Measurements from ENCODE around the gene TRIOBP.

TRIOBP gene

DNA sequence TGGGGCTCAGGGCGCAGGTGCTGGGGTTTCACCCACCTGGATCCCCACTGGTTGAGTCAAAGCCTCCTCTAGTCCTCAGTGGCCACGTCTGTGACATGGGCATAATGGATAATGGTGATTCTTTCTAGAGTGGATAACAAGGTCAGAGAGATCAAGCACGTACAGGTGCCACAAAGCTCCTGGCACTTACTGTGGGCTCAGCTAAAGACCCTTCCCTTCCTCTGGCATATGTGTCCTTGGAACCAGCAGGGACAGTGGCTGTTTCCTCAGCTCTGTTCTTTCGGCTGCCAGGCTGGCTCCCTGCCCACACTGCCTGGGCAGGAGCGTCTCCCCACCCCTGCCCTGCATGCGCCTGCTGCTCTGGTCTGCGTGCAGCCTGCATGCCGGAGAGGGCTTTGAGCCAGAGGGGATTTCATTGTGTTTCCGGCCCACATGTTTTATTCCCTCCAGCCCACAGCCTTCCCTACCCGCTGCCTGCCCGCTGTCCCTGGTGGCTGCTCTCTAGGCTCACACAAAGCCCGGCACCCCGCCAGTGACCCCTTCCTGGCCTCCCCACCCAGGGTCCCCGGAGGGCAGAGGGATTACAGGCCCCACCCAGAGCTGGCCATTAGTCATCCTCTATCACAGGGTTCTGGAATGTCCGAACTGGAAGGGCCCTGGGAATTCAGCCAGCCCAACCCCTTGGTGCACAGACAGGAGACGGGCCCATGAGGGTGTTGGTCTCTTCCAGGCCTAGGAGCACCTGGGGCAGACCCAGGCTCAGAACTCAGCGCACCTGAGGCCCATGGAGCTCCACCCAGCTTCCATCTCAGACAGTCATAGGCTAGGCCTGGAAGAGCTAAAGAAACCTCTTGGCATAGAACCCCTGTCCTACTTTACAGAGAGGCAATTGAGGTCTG, 55.6 kb downstream of the TRIOBP start:
- DNase-seq: no peak

DNA sequence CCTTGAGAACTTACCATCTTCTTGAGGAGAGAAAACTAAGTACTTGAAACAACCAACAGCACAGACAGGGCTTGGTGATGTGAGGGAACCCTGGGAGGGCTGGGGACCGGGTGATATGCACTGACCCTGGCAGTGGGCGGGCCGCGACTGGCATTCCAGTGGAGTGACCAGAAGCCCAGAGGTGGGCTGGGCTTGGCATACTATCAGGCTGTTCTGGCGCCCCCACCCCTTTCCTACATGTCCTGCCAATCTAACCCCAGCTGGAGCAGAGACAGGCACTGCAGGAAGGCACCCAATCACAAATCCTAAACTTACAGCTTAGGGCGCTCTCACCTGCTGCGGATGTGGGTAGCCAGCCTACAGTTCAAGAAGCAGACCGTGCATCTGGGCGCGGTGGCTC, 56.9 kb downstream of the TRIOBP start:
- DNase-seq: no peak

DNA sequence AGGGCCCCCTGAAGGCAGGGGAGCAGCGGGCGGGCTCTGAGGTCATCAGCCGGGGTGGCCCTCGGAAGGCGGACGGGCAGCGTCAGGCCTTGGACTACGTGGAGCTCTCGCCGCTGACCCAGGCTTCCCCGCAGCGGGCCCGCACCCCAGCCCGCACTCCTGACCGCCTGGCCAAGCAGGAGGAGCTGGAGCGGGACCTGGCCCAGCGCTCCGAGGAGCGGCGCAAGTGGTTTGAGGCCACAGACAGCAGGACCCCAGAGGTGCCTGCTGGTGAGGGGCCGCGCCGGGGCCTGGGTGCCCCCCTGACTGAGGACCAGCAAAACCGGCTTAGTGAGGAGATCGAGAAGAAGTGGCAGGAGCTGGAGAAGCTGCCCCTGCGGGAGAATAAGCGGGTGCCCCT, 60.8 kb downstream of the TRIOBP start:
- DNase-seq: no peak

DNA sequence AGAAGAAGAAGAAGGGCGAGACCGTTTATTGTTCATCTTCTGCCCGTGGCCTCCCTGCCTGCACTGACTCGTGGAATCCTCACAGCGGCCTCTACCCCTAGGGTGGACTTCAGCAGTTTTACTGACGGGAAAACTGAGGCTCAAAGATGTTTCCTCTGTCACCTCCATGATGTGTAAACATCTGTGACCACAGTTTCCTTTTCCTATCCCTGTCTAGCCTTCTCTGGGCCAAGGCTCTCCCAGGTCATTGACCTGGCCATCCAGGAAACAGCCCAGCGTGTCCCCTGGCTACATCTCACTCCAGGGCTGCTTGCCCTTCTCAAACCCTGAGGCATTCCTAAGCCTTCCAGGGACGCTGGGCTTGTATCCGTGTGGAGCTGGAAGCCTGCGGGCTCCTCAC, 61.8 kb downstream of the TRIOBP start:
- no peak for DNase-seq

DNA sequence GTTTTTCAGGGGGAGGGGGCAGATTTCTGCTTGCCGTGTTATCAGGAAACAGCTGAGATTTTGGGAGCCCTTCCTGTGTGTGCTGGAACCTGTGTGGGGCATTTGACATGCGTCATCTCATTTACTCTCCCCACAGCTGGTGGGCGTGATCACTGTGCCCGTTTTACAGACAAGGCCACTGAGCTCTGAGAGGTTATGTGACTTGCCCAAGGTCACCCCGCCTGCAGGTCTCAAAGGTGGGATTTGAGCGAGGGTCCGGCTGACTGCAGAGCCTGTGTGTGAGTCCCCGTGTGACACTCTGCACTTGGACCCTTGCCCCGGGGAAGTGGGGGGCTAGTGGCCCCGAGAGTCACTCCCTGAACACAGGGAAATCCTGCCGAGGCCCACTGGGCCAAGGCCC, 62.4 kb downstream of the TRIOBP start:
- no peak for DNase-seq

DNA sequence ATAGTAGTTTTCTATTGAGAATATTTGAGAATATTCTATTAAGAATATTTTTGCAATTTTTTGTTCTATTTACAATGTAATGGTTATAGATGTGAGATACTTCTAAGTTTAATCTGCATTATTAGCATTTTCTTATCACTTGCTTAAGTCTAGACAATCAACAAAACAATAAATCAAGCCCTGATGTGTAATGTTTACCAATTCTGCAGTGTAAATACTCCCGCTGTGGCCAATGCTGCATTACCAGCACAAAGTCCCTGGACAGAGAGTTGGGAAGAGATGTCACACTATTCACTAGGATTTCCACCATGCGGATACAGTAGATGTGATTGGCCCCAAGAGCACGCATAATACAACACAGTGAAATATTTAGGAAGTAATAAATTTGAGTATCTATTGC, 63.3 kb downstream of the TRIOBP start:
- DNase-seq: no peak

DNA sequence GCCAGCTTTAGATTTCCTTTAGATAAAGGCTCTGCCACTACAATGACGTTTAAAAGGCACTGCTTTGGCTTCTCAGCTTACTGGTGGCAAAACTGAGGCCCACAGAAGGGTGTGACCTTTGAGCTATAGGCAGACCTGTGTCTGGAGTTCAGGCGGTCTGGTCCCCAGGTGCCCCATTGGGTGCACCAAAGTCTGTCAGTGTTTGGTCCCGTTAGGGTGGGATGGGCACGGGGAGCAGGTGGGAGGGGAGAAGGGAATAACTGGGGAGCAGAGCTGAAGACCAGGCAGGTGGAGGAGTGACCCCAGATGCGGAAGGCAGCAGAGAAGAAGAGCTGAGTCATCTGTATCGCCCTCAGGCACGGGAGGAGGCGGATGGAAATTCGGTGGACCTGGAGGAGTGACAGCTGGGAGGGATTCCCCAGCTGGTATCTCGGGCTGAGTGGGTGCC, 65.6 kb downstream of the TRIOBP start:
- DNase-seq: no peak

DNA sequence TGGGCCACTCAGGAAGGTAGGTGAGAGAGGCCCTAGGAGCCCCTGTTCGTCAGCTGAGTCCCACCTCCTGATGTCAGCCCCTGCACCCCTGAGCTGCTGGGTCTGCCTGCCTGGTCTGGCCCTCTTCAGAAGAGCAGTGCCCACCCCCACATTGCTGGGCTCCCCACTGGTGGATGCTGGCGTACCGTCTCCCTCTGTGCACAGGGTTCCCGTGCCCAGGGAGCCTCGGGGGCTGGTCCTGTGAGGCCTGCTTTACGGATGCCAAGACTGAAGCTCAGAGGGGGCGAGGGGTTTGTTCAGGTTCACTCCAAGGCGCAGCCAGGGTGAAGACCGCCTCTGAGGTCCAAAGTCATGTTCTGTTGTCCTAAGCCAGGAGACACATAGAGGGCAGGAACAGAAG, 66.2 kb downstream of the TRIOBP start:
- no peak for DNase-seq

DNA sequence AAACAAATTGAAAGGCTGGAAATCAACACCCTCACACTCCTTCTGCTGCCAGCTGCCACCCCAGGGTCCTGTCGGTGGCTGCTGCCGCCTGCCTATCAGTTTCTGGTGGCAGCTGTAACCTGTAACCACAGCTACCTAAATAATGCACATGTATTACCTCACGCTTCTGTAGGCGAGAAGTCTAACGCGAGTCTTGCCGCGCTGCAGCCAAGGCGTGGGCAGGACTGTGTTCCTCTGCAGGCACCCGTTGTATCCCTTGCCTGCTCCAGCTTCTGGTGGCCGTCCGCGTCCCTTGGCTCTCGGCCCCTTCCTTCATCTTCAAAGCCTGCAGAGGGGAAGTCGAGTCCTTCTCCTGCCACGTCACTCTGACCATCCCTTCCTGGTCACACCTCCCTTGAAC, 66.8 kb downstream of the TRIOBP start:
- DNase-seq: no peak

DNA sequence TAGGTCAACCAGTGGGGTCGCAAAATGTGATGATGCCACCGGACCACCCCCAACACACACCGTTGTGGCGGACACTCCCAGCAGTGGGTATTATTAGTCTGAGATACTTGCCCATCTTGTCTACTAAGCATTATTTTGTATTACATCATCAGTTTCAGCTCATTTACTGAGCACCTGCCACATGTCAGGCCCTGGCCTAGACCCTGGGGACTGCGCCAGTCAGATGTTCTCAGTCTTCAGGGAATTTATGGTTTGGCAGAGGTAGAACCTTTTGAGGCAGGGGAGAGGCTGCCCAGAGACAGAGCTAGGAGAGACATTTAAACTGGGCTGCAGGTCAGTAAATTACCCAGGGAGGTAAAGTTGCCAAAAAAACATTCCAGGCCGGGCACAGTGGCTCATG, 67.8 kb downstream of the TRIOBP start:
- no peak for DNase-seq

DNA sequence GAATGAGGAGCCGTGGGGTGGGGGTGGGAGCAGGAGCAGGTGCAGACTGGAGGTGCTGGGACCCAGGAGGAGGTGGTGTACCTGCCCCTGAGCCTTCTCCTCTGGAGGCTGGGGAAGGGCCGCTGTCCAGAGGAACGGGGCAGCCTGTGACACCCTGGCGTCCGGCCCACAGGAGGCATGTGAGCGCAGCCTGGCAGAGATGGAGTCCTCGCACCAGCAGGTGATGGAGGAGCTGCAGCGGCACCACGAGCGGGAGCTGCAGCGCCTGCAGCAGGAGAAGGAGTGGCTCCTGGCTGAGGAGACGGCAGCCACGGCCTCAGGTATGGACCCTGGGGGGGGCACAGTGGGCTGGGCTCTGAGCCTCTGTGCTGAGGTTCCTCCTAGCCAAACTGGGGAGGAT, 68.7 kb downstream of the TRIOBP start:
- no peak for DNase-seq

DNA sequence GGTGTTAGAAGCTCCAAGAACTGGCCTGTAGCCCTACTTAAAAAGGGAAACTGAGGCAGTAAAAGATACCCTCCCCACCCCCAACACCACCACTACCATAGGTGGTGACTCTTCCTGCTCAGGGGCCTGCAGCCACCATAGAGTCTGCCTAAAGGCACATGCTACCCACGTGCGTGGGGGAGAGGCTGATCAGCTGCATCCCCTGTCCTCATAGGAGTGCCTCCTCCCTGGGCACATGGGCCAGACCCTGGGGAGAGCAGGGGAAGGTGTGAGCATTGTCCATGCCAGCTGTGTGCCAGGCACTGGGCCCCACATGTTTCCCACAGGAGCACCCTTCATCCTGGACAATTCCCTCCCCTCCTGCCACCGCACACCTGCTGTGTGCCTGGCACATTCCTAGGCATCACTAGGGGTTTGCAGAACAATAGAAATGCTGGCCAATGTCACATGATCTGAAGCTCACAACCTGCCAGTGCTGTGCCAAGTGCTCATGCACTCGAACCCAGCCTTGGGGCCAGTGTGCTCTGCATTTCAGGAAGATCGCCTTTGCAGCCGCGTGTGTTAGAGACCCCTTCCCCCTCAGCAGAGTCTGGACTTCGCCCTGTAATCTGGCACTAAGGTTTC, 69.2 kb downstream of the TRIOBP start:
- DNase-seq: no peak

DNA sequence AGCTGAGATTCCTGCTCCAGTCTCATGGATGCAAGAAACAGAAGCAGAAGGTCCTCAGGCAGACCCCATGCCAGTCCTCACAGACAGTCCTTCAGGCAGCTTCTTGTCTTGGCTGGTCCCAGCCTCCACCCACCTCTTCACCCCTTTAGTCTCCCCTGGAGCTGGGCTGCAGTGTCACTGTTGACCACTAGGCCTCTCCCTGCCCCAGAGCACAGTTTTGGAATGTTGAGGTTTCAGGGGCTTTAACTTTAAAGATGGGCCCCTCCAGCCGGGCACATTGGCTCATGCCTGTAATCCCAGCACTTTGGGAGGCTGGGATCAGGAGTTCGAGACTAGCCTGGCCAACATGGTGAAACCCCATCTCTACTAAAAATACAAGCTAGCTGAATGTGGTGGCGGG, 71.4 kb downstream of the TRIOBP start:
- DNase-seq: no peak

DNA sequence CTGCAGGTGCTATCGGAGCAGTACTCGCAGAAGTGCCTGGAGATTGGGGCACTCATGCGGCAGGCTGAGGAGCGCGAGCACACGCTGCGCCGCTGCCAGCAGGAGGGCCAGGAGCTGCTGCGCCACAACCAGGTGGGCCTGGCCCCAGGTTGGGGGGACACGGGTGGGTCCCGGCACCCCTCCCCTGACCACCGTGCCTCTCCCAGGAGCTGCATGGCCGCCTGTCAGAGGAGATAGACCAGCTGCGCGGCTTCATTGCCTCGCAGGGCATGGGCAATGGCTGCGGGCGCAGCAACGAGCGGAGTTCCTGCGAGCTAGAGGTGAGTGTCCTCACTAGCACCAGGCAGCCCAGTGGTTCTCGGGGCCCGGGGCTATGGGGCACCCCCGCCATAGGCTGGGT, 72.2 kb downstream of the TRIOBP start:
- no peak for DNase-seq

DNA sequence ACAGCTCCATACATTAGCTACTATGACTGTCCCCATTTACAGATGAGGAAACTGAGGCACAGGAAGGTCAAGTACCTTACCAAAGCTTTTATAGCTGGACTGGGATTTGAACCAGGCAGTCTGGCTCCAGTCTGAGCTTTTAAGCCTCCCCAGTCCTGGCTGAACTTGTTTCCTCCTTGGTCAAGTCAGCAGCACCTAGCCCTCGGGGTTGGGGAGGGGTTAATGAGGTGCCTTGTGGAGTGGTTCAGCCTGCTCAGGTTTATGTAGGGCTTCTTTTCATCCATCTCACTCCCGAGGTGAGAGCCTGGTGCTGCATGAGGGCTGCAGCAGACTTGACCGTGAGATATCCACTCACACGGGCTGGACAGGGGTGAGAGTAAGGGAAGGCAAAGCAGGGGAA, 74.2 kb downstream of the TRIOBP start:
- DNase-seq: no peak

DNA sequence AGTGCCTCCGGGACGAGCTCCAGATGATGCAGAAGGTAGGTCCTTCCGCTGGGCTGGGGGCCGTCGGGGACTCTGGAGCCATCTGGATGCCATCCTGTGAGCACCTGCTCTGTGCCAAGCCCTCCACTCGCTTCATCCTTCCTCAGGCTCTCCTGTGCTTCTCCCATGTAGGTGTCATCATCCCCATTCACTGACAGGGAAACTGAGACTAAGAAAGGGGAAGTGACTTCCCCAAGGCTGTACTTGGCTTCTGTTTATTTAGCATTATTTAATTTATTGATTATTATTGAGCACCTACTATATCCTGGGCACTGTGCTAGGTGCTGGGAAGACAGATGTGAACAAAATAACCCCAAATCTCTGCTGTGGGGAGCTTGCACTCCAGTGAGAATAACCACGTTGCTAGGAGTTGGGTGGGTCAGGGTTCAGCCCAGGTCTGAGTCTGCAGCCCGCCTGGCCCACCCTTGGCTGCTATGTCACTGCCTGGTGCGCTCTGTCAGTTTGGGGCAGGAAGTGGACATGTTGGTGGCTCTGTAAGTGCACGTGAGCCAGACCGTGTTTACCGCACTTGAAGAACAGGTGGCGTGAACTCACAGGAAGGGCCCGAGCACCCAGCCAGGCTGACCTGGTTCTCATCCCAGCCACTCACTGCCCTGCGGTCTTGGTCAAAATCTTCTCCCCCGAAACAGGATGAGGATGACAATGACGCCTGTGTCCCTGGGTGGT, 75.0 kb downstream of the TRIOBP start:
- DNase-seq: no peak

DNA sequence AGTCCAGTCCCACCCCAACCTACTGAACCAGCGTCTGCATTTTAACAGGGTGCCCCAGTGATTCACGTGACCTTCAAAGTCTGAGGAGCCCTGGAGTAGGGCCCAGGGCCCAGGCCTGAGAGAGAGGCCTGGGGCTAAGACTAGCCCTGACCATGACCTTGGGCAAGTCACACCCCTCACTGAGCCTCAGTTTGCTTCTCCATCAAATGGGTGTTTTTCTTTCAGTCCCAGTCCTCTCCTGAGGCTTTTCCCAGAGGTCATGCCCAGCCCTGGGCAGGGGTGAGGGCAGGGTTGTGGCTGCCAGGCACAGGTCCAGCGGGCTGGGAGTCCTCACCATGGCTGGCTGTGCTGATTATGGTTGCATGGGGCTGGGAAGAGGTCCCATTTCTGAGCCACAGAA, 77.9 kb downstream of the TRIOBP start:
- no peak for DNase-seq

DNA sequence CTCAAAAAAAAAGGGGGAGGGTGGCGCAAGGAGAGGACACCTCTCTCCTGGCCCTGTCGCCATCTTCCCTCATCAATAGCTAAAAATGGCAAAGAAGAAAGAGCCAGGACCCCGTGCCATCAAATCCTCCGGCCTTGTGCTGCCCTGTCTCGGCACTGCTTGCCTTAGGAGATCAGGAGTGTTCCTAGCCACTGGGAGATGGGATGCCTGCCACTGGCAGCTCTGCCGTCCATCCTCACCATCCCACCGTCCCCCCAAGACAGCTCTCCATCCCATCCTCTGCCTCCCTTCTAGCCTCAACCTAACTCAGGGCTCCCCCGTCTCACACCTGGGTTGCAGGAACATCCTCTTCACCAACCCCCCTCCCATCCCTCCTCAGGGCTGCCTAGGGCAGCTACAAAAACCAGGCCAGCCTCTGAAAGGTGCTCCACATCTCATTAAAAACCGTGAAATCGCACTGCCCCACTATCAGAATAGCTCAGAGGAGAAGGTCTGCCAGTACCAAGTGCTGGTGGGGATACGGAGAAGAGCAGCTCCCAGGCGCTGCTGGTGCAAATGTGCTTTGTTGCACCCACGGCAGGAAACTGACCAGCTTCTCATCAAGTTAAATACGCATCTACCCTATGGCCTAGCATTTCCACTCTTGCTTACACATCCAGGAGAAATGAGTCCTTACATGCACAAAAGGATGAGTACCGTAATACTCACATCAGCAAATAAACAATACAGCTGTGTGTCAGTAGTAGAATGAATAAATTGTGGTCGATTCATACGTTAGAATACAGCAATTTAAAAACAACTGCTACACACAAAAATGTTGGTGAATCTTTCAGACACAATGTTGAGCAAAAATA, 79.2 kb downstream of the TRIOBP start:
- DNase-seq: no peak

DNA sequence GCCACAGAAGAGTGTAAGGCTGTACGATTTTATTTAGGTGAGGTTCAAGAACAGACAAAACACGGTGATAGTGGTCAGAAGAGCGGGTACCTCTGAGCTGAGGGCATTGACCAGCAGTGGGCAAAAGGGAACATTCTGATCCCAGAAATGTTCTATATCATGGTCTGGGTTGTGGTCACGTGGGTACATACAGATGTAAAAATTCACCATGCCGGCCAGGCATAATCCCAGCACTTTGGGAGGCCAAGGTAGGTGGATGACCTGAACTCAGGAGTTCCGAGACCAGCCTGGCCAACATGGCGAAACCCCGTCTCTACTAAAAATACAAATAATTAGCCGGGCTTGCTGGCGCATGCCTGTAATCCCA, 79.8 kb downstream of the TRIOBP start:
- DNase-seq: no peak

DNA sequence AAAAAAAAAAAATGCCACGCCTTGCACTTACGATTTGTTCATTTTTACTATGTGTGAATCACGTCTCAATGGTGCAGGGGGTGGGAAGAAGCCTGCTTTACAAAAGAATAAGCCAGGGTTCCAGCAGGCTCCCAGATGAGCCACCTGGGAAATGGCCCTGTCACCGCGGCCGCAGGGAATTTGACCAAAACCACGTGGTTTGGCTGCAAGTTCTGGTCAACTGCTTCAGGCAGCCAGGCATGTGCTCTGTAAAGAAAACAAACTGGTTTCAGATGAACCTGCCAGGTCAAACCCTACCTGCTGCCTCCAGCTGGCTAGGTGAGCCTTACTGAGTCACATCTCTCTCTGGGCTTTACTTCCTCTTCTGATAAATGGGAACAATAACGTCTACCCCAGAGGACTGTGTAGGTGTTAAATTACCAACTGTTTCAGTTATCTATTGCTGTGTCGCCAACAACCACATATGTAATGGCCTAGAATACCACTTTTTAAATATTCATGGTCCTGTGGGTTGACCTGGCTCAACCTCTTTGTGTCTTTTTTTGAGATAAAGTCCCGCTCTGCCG, 80.4 kb downstream of the TRIOBP start:
- DNase-seq: no peak

DNA sequence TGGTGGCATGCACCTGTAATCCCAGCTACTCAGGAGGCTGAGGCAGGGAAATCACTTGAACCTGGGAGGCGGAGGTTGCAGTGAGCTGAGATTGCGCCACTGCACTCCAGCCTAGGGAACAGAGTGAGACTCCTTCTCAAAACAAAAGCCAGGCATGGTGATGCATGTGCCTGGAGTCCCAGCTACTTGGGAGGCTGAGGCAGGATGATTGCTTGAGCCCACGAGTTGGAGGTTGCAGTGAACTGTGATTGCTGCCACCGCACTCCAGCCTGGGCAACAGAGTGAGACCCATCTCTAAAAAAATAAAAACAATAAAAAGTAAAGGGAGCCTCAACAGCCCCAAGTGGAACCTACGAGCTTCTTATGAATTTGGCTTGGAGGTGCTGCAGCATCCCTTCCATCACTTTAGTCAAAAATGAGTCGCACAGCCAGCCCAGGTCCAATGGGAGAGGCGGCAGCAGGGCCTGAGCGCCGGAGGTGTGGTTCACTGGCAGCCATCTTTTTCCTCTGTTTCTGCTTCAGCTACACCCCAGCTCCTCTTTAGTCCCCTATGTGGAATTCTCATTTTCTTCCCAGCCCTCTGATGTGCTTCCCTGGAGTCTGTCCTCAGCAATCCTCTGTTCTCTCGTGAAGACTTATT, 81.6 kb downstream of the TRIOBP start:
- no peak for DNase-seq

DNA sequence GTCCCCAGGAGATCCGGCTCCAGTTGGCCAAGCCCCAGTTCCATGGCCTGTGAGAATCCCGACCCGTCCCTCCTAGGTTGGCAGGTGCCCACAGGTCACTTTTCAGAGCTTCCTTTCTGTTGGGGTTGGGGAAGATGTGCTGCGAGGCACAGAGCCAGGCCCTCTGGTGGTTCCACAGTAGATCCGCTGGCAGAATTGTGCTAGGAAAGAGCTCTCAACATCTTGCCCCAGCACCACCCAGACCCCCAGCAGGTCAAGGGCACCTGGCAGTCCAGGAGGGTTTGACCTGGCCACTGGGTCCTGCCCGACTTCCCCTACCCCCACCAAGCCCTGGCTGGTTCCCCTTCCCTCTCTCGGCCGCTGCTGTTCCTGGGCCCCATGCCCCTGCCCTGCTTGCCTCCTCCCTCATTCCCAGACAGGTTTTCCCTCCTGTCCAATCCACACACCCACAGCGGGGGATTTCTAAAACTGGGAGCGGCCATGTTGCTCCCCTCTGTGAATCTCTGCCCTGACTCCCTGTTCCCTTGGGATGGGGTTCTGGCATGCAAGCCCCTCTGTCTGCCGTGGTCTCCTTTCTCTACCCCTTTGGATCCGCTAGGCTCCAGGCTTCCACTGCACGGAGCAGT, 84.7 kb downstream of the TRIOBP start:
- DNase-seq: no peak
